ENCODE measurements around the gene FOXK2.

GRCh38 chr17:82496529-82497434 is 22.8 kb upstream of the FOXK2 start:
- TF ChIP-seq CTCF (IDR thresholded peaks at IDR 0.05) (peak in 1 of 6 experiments; percentile 17), POLR2A (IDR thresholded peaks at IDR 0.05) (peak in 1 of 2 donors; percentile 72)

Data from thyroid gland (tissue), 4 donors.